HG03097 (cell line): ENCODE data around the gene MARCHF4.

Experiments
- ATAC-seq: cut with Tn5 transposase; IDR thresholded peaks from one replicate; pipeline ENCODE4 v1.9.1; 2021; ENCODE audit not compliant: unreplicated experiment, low FRiP score

MARCHF4 gene

GRCh38 chr2:216352653-216353270 lies 19.5 kb downstream of the MARCHF4 start:
- no peak for ATAC-seq

DNA sequence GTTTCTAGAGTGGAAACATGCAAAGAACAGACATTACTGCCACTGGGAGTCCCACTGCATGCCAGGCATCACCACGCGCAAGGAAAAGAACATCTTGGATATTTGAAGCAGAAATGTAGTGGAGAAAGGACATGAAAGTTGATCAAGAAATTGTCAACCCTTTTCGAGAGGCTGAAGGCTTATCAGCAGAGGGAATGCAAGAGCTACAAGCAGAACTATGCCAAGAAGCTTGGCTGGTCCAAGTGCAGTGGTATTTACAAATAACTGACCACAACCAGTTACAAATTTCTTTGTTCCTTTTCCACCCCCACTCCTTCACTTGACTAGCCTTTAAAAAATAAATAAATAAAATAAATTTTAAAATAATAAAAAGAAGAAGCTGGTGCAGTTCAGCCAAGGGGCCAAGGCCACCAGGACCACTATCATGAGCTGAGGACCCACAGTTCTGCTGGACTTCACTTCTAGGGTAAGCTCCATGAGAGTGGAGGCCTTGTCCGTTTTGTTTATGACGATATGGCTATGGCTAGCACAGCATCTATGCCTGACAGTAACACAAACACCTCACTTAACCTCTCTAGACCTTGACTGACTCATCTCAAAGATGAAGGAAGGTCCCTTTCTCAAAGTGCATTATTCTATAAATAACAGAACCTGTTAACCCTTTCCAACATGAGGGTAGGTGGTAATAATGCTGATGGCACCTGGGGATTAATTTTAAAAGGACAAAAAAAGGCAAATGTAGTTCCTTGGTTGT lies 20.9 kb downstream of the MARCHF4 start:
- ATAC-seq: no peak

- ATAC-seq: no peak
Observed at GRCh38 chr2:216350214-216350791, 22.0 kb downstream of the MARCHF4 start.

DNA sequence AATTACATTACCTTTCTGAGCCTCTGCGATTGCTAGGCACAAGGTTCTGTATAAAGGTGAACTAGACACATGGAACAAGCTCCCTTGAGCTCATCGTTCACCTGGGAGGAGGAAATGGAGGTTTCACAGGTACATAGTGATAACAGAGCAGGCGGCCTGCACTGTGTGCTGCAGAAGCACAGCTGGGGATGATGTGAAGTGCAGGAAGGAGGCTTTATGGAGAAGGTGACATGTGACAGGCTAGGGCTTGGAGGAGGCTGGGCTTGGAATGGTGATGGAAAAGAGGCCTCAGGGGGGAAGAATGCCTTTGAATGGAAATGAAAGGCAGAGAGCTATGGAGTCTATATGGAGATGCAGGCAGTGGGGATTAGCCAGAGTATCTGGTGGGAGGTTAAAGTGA lies 22.9 kb downstream of the MARCHF4 start:
- ATAC-seq: no peak

- ATAC-seq: no peak
Observed at GRCh38 chr2:216348756-216349308, 23.5 kb downstream of the MARCHF4 start.

- no peak for ATAC-seq
Observed at GRCh38 chr2:216346781-216347180, 25.5 kb downstream of the MARCHF4 start.

GRCh38 chr2:216345846-216346245 lies 26.4 kb downstream of the MARCHF4 start:
- no peak for ATAC-seq

- ATAC-seq: no peak
Observed at GRCh38 chr2:216344950-216345300, 27.4 kb downstream of the MARCHF4 start.

- ATAC-seq: no peak
Observed at GRCh38 chr2:216344206-216344949, 27.9 kb downstream of the MARCHF4 start.

GRCh38 chr2:216343221-216343980 lies 28.9 kb downstream of the MARCHF4 start:
- ATAC-seq: no peak

GRCh38 chr2:216341121-216341520 lies 31.2 kb downstream of the MARCHF4 start:
- no peak for ATAC-seq

- ATAC-seq: no peak
Observed at GRCh38 chr2:216340280-216340631, 32.0 kb downstream of the MARCHF4 start.

- ATAC-seq: no peak
Observed at GRCh38 chr2:216339456-216340279, 32.6 kb downstream of the MARCHF4 start.

DNA sequence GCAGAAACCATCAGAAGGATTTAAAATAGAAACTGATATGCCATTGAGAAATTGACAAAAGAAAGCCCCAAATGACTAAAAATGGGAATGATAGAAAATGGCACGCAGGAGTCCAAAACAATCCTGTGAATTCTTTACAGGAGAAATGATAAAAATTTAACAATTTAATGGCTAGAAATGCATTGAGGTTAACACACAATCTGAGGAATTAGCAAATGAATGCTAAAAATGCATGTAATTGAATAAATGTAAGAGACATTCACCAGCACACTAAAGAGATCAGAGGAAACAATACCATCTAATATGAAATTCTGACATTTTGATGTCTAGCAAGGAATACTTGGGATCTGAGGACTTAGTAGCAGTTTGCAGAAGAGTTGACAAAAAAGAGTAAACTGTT lies 37.0 kb downstream of the MARCHF4 start:
- ATAC-seq: no peak

GRCh38 chr2:216328347-216328746 lies 43.9 kb downstream of the MARCHF4 start:
- no peak for ATAC-seq

DNA sequence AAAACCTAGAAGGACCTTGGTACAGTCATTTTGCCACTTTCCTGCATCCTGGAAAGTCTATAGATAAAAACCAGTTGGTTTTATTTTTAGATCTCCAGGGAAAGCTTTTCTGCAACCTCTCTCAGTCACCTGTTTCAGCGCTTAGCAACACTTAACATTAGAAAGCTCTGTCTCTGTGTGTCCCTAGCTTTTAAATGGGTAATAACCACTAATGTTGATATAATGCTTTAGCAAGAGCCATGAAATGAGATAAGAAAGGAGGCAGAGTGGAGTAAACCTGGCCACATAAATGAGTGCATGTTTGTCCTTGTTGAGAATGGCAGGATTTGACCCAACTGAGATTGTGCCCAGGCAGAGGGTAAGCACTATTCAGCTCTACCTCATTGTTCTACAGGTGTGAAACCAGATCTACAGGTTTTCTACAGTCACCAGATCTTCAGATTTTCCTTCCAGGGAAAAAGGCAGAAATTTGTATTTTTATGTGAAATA lies 44.8 kb downstream of the MARCHF4 start:
- ATAC-seq: no peak
